ENCODE results near the gene FNDC11.

GRCh38 chr20:63562461-63563224 lies 8.7 kb downstream of the FNDC11 start:
- no peak for TF ChIP-seq CTCF (IDR thresholded peaks at IDR 0.05 in 8 of 11, conservative IDR thresholded peaks at IDR 0.05 in 3 of 11)
- TF ChIP-seq POLR2AphosphoS5 (IDR thresholded peaks at IDR 0.05), result peak; percentile 11 to 65 (median 42)
